ENCODE results near the gene MACO1. TPM values are rescaled to one million over a fixed set of nuclear protein-coding genes. Genes with fewer than 3 reads are reported as not detected.
A peak's percentile ranks its signal among the peaks of the same experiment; 100 is the strongest.

The MACO1 gene
- polyA plus RNA-seq, 4 donors = 23.2 to 33.3 (median 30.4) TPM

DNA sequence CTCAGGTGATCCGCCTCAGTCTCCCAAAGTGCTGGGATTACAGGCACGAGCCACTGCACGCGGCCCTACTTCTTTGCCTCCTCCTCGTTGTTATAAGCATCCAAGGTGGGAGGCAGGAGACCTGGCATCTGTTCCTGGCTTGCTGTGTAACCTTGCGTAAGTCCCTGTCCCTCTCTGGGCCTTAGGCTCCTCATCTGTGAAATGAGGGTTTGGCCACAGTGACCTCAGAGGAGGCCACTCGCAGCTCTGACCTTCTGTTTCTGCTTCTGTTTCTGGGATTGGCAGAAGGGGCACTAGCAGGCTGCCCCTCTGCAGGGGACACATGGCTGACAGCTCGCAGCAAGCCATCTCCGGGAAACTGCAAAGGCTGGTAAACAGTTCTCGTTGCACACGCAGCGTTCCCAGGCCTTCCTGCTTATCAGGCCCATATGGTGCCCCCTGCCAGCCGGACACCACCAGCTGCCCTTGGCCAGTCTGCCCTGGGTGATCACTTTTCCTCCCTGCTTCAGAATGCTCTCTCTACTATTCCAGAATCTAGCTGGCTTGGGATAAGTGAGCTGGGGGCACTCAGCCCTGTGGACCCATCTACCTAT, 110.1 kb downstream of the MACO1 start:
- DNase-seq (ENCODE audit: low read depth in 4 of 4, low spot score in 3 of 4) = no peak

DNA sequence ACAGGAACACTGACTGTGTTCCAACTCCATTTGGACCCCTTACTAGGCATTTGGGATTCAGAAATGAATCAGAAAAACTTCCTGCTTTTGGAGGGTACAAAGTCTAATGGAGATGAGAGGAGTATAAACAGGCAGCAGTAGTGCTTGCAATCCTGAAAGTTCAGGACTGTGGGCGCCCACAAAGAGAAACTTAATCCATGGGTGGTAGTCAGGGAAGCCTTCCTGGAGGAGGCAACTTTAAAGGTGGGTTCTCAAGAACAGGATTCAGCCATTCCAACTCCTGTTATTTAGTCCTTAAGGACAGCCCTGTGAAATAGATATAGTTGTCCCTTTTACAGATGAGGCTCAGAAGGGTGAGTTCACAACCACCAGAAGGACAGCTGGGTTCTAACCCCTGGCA, 110.7 kb downstream of the MACO1 start:
- no peak for DNase-seq (ENCODE audit: low read depth in 4 of 4, low spot score in 3 of 4)

DNA sequence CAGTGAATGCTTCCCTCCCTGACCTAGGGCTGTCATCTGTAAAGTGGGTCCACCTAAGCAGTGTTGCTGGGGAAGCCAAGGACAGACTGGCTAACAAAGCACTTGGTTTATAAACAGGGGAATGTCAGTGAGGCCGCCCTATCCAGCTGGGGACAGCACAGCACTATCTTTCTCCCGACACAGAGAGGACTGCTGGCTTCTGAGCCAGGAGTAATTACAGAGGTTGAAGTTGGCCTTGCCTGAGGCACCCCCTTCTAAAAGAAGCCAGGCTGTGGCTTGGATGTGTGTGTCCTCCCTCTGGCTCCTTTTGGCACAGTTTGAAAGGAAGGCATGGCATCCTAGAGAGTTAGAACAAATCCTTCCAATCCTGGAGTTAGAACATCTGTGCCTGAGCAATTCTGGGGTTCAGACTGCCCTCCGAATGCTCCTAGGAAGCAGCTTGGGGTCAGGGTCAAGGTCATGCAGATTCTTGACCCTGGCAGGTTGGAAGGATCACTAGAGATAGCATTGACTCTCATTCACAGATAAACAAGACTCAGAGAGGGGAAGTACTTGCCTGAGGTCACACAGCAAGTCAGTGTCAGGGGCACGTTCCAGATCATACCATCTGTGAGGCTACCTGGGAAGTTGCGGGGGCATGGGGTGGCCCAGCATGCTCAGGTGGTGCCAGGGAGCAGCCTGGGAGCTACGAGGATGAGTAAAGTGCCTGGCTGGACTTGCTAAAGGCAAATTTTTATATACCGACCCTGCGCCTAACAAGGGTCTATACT, 111.4 kb downstream of the MACO1 start:
- no peak for DNase-seq (ENCODE audit: low read depth in 4 of 4, low spot score in 3 of 4)

DNA sequence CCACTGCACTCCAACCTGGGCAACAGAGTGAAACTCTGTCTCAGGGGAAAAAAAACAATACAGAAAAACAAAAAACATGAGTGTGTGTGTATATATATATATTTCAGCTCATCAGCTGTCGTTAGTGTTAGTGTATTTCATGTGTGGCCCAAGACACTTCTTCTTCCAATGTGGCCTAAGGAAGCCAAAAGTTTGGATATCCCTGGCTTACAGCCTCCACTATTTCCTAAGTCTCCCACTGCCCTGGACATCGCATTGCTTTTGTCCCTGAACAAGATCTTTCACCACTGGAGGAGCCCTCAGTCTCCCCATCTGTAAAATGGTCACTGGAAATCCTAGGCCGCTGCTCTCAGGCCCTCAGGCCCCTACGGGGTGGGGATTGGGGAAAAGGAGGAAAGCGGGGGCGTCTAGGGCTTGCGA, 112.3 kb downstream of the MACO1 start:
- DNase-seq (ENCODE audit: low read depth in 4 of 4, low spot score in 3 of 4) = no peak

DNA sequence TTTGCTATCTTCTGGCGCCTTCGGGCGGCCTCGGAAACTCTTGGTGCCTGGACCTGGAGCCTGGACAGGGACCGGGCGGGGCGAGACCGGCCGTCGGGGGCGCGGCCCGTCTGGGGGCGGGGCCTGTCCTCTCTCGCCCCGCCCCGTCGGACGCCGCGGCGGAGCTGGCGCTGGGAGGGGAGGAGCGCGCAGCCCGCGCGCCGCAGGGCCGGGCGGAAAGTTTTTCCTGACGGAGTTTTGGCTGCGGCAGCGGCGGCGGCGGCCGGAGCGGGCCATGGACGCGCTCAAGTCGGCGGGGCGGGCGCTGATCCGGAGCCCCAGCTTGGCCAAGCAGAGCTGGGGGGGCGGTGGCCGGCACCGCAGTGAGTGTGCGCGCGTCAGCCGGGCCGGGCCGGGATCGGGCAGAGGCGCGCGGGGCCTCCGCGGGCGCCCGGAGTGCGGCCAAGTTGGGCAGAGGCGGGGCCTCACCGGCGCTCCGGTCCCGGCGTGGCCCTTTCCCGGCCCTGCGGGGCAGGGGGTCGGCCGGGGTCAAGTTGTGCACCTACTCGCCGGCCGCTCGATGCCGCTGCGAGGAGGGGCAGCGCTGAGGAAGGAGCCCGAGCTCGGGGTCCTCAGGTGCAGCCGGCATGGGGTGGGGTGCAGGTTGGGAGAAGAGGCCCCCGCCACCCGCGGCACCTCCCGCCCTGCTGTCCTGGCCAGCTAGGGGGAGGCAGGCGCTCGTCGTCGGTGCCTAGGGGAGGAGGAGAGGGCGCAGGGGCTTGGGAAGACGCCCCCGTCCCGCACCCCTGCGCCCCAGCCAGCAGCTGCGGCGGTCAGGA, 112.9 kb downstream of the MACO1 start, which contains the start of gene LDLRAP1:
Gene LDLRAP1 (plus strand): TSS at position 182 of the 818 bp plus-strand sequence. CDS start 93 bp downstream, at position 275.
- DNase-seq (ENCODE audit: low read depth in 4 of 4, low spot score in 3 of 4) = peak in 1 of 4 donors; percentile 58

DNA sequence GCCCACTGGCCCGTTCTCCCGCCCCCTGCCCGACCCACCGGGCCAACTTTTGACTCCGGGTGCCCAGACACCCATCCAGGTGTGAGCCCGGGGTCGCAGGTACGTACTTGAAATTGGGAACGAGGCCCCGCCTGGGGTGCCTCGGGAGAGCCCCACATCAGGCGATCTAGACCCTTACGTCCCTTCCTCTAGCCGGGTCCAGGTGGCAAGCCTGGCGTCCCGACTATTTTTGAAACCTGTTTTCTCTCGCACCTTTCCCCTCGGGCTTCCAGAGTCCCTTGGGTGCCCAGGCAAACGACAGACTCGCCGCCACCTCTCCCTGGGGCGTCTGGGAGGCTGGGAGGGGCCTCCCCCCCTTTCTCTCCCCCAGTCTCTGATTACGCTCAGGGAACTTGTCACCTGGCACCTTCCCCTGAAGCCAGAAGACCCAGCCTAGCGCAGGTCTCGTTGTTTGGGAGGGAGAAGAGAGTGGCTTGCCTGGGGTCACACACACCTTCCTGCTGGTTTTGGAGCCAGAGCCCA, 113.6 kb downstream of the MACO1 start:
- no peak for DNase-seq (ENCODE audit: low read depth in 4 of 4, low spot score in 3 of 4)

DNA sequence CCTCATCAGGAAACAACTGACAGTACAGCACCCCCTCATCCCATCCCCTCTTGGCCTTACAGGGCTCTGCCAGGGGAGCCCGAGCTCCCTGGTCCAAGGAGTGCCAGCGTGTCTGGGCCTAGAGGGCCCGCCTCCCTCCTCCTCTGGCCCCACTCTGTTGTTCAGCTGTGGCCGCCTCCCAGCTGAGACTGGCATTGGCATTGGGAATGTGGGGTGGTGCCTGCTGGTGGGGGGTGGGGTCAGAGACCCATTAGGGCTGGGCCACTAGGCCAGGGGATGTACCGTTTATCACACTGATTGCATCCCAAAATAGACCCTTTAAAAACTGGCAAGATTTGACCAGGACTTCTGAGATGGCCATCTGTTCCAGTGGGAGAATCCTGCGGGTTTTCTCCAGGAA, 114.1 kb downstream of the MACO1 start:
- no peak for DNase-seq (ENCODE audit: low read depth in 4 of 4, low spot score in 3 of 4)

DNA sequence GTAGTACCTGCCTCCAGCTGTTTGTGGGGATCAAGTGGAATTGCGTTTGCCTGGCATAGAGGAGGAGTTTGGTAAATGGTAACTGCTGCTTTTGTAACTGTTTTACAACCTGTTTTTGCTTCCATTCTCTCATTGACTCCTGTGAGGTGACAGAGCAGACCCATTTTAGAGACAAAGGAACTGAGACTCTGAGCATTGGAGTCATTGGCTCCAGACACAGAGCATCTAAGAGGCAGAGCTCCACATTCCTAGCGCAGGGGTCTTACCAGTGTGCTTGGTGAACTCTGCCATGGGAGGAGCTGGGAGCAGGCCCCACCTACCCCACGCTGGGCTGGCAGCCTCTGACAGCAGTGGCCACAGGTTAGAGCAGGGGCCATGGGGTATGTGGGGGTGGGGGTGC, 115.1 kb downstream of the MACO1 start:
- no peak for DNase-seq (ENCODE audit: low read depth in 4 of 4, low spot score in 3 of 4)

DNA sequence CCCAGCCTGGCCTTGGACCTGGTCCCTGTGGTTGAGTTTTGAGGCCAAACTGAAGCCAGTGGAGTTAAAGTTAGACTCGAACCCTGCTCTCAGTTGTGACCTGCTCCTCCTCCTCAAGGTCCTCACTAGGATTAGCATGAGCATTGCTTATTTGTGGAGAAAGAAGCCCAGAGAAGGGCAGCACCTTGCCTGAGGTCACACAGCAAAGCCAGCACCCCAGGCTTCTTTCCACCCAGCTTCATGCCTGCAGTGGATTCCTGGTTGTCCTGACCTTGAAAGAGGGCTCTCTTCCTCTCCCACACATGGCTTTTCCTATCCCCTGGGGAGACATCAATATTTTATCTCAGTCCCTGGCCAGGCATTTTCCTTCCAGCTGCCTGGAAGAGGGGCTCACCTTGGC, 115.5 kb downstream of the MACO1 start:
- no peak for DNase-seq (ENCODE audit: low read depth in 4 of 4, low spot score in 3 of 4)

DNA sequence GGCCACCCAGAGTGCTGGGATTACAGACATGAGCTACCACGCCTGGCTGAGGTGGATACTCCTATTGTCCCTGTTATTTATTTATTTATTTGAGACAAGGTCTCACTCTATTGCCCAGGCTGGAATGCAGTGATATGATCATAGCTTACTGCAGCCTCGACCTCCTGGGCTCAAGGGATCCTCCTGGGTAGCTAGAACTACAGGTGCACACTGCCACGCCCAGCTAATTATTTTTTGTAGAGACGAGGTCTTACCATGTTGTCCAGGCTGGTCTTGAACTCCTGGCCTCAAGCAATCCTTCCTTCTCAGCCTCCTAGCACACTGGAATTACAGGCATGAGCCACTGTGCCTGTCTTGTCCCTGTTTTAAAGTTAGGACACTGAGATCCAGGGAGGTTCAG, 117.9 kb downstream of the MACO1 start:
- no peak for DNase-seq (ENCODE audit: low read depth in 4 of 4, low spot score in 3 of 4)

DNA sequence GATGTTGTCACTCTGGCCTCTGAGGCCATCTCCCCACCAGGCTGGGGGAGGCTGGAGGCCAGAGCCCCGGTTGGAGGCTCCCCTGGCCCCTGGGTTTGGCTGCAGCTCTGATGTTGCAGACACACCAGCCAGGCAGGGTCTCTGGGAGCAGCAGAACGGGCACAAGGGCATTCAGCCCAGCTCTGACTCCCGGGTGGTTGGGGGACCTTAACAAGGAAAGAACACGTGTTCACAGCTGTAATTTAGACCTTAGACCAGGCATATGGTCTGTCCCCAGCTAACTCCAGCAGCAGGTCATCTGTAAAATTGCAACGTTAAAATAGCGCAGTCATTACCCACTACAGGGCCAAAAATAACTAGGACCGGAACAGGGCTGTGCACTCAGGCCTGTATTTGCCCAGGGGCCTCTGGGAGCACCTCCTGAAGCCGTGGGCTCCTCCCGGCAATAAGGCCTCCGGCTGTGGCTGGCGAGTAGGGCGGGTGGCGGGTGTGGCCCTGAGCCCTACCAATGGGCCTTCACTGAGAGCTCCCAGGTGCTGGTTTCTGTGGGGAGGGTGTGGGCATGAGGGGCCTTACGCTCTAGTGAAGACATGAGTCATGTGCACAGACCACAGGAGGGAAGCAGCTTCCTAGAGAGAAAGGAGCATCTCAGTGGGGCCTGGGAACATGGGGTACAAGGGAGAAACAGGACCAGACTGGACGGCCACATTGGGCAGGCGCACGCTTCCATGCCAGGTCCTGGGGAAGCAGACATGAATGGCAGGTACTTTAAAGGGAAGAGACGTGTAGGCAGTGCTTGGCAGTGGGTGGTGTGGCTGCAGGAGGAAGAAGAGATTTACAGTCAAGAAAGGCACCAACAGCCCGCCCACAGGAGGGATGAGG, 118.8 kb downstream of the MACO1 start:
- no peak for DNase-seq (ENCODE audit: low read depth in 4 of 4, low spot score in 3 of 4)

Other genes starting within 250 kb of the MACO1 start
- gene SYF2, start 198.4 kb upstream of the MACO1 start, polyA plus RNA-seq (ENCODE audit: insufficient read length in 4 of 4) = 100 to 1,000 TPM; 109 to 123 (median 115) TPM
- gene RSRP1, start 183.4 kb upstream of the MACO1 start, polyA plus RNA-seq (ENCODE audit: insufficient read length in 4 of 4) = 100 to 1,000 TPM; 106 to 213 (median 137) TPM
- 1 to 10 TPM in 2 of 4 donors, under 1 TPM in 2; 0.51 to 1.3 (median 0.83) TPM for gene RHD, start 158.4 kb upstream of the MACO1 start, polyA plus RNA-seq (ENCODE audit: insufficient read length in 4 of 4)
- 100 to 1,000 TPM; 126 to 139 (median 137) TPM for gene TMEM50A, start 92.6 kb upstream of the MACO1 start, polyA plus RNA-seq (ENCODE audit: insufficient read length in 4 of 4)
- gene RHCE, start 10.1 kb upstream of the MACO1 start, polyA plus RNA-seq (ENCODE audit: insufficient read length in 4 of 4) = 1 to 10 TPM in 3 of 4 donors, under 1 TPM in 1; 0.90 to 1.3 (median 1.2) TPM
- gene LDLRAP1, start 112.7 kb downstream of the MACO1 start, polyA plus RNA-seq (ENCODE audit: insufficient read length in 4 of 4) = 10 to 100 TPM; 13.2 to 14.7 (median 14.0) TPM
- gene MAN1C1, start 185.9 kb downstream of the MACO1 start, polyA plus RNA-seq (ENCODE audit: insufficient read length in 4 of 4) = 10 to 100 TPM; 16.2 to 18.7 (median 17.5) TPM

Measured in right renal pelvis (tissue), 4 donors.